Measurements from ENCODE around the gene ATF2.

DNA sequence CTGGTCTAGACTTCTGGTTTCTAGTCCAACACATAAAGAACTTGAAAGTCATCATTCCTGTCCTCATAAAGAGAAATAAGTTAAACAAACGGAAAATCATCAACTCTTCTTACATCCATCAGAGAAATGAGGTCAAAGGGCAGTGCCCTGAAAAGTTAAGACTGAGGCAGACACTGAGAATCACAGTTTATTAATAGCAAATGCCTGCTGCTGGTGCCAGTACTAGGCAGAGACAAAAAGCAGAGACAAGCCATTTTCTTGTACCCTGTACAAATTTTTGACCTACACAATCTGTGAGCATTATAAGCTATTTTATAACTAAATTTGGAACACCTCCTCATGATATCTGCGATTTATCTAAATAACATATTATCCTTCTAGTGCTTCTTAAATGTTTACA is 36.8 kb downstream of the ATF2 start:
- TF ChIP-seq POLR2AphosphoS5 (IDR thresholded peaks at IDR 0.05) = no peak
- TF ChIP-seq, protein P1, sequence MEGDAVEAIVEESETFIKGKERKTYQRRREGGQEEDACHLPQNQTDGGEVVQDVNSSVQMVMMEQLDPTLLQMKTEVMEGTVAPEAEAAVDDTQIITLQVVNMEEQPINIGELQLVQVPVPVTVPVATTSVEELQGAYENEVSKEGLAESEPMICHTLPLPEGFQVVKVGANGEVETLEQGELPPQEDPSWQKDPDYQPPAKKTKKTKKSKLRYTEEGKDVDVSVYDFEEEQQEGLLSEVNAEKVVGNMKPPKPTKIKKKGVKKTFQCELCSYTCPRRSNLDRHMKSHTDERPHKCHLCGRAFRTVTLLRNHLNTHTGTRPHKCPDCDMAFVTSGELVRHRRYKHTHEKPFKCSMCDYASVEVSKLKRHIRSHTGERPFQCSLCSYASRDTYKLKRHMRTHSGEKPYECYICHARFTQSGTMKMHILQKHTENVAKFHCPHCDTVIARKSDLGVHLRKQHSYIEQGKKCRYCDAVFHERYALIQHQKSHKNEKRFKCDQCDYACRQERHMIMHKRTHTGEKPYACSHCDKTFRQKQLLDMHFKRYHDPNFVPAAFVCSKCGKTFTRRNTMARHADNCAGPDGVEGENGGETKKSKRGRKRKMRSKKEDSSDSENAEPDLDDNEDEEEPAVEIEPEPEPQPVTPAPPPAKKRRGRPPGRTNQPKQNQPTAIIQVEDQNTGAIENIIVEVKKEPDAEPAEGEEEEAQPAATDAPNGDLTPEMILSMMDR (IDR thresholded peaks at IDR 0.05) = no peak
- TF ChIP-seq POLR2A (IDR thresholded peaks at IDR 0.05; ENCODE audit: low read depth) = no peak
- no peak for TF ChIP-seq EP300 (IDR thresholded peaks at IDR 0.05)
